Muscle layer of colon (tissue), 2 donors: ENCODE results near the gene INO80E.

Experiments used
- H3K27ac ChIP-seq: one replicate; pipeline ENCODE4 v1.7.0; 2013; ENCODE audit warnings: low read depth, mild to moderate bottlenecking, low read length, moderate library complexity
- H3K27me3 ChIP-seq, 2 donors: one replicate each; pipeline ENCODE4 v1.7.0; 2013; ENCODE audit warnings: low read length in 2 of 2, mild to moderate bottlenecking in 2 of 2; ENCODE audit not compliant: insufficient read depth in 2 of 2, control insufficient read depth in 1 of 2
- H3K36me3 ChIP-seq: one replicate; pipeline ENCODE4 v1.7.0; 2013; ENCODE audit warnings: mild to moderate bottlenecking, low read length; ENCODE audit not compliant: insufficient read depth
- H3K4me1 ChIP-seq: one replicate; pipeline ENCODE4 v1.7.0; 2013; ENCODE audit warnings: mild to moderate bottlenecking, low read length; ENCODE audit not compliant: insufficient read depth
- H3K4me3 ChIP-seq, 2 donors: one replicate each; pipeline ENCODE4 v1.7.0; 2013; ENCODE audit warnings: low read length in 2 of 2, low read depth in 1 of 2, mild to moderate bottlenecking in 1 of 2, moderate library complexity in 1 of 2
- H3K9ac ChIP-seq: one replicate; pipeline ENCODE4 v1.7.0; 2013; ENCODE audit warnings: low read length
- H3K9me3 ChIP-seq: one replicate; pipeline ENCODE4 v1.7.0; 2013; ENCODE audit warnings: mild to moderate bottlenecking, low read length
- donor health status: abdominal sarcoma.
- donor health status: Adenocarcinoma of cecum.

INO80E gene

GRCh38 chr16:29988346-29989075 lies 7.5 kb upstream of the INO80E start:
- Histone ChIP-seq H3K36me3 (peaks cover 80% of the 10 kb centered on the region), H3K9ac (no peak overlapping the region), H3K27me3 (no peaks in the 10 kb centered on the region), H3K4me1 (no peaks in the 10 kb centered on the region), H3K27ac (no peak overlapping the region), H3K4me3 (no peak overlapping the region), H3K9me3 (no peaks in the 10 kb centered on the region)

- Histone ChIP-seq H3K27me3 (no peaks in the 10 kb centered on the region), H3K27ac (no peak overlapping the region), H3K9ac (no peak overlapping the region), H3K36me3 (peaks cover 72% of the 10 kb centered on the region), H3K9me3 (no peaks in the 10 kb centered on the region), H3K4me3 (no peak overlapping the region), H3K4me1 (peaks cover 4% of the 10 kb centered on the region)
Observed at GRCh38 chr16:29989111-29989858, 6.8 kb upstream of the INO80E start.

DNA sequence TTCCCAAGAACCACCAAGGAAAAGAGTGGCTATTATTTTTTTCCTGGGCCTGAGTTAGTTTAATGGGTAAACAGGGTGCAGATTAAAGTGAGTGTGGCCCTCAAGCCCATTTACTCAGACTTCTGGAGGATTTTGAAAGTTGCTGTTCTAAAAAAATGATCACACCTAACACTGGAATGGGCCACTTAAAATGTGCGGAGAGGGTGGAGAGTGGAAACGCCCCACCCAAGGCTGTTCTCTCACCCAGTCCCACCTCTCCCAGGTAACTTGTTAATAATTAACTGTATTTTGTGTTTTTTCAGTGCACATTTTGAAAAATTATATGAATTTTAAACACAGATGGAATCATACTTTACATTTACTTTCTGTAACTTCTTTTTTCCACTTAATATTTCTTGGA lies 6.0 kb upstream of the INO80E start:
- H3K36me3 ChIP-seq = peaks cover 65% of the 10 kb centered on the region

DNA sequence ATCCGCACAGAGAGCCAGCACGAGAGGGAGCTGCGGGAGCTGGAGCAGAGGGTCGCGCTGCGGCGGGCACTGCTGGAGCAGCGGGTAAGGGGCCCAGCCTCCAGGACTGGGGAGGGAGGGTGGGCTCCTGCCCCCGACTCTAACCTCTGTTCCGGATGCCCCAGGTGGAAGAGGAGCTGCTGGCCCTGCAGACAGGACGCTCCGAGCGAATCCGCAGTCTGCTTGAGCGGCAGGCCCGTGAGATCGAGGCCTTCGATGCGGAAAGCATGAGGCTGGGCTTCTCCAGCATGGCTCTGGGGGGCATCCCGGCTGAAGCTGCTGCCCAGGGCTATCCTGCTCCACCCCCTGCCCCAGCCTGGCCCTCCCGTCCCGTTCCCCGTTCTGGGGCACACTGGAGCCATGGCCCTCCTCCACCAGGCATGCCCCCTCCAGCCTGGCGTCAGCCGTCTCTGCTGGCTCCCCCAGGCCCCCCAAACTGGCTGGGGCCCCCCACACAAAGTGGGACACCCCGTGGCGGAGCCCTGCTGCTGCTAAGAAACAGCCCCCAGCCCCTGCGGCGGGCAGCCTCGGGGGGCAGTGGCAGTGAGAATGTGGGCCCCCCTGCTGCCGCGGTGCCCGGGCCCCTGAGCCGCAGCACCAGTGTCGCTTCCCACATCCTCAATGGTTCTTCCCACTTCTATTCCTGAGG lies 5.0 kb upstream of the INO80E start:
- Histone ChIP-seq H3K9me3 (no peaks in the 10 kb centered on the region), H3K9ac (no peak overlapping the region), H3K27ac (no peak overlapping the region), H3K36me3 (peaks cover 55% of the 10 kb centered on the region), H3K4me1 (peaks cover 11% of the 10 kb centered on the region), H3K27me3 (no peaks in the 10 kb centered on the region), H3K4me3 (no peak overlapping the region)

More for the DNA sequence above, 6.0 kb upstream of the INO80E start:
- Histone ChIP-seq H3K4me3 (no peak overlapping the region), H3K9ac (no peak overlapping the region), H3K4me1 (peaks cover 11% of the 10 kb centered on the region), H3K27me3 (no peaks in the 10 kb centered on the region), H3K9me3 (no peaks in the 10 kb centered on the region), H3K27ac (no peak overlapping the region)

- peaks cover 12% of the 10 kb centered on the region for H3K4me1 ChIP-seq
- H3K27me3 ChIP-seq = no peaks in the 10 kb centered on the region
- H3K9ac ChIP-seq = no peak overlapping the region
- no peak overlapping the region for H3K27ac ChIP-seq
- no peaks in the 10 kb centered on the region for H3K9me3 ChIP-seq
- H3K4me3 ChIP-seq = no peak overlapping the region
- peaks cover 50% of the 10 kb centered on the region for H3K36me3 ChIP-seq
Observed at GRCh38 chr16:29991571-29991904, 4.5 kb upstream of the INO80E start.

- Histone ChIP-seq H3K36me3 (peaks cover 46% of the 10 kb centered on the region), H3K27me3 (no peaks in the 10 kb centered on the region), H3K4me1 (peaks cover 19% of the 10 kb centered on the region), H3K9ac (no peak overlapping the region), H3K9me3 (no peaks in the 10 kb centered on the region), H3K4me3 (no peak overlapping the region), H3K27ac (no peak overlapping the region)
Observed at GRCh38 chr16:29992344-29992967, 3.6 kb upstream of the INO80E start.

DNA sequence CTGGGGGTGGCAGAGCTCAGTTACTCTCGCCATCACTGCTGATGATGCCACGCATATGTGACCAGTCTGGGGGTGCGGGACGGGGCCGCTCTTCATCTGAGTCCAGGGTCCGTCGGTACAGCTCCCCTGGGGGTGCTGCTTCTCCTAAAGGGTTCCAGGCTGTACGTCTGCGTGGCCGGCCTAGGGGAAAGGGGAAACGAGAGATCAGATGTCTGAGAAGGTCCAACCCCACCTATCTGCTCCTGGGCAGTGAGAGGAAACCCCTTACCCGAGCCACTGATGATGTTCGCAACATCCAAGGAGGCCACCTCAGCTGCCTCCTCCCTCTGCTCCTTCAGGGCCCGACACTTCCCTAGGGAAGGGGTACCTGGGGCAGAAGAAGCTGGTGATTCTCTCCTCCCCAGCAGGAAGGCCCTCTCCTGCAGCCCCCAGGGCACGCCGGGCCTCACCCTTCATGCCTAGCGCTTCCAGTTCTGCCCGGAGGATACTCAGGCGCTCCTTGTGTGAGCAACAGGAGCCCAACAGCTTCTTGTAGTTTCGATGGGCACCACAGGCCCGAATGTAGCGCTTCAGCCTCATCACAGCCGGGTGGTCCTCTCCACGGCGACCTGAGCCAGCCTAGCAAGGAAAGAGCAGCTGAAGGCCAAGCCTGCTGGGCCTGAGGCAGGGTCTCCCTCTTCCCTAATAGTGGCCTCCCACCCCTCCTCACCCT lies 2.7 kb upstream of the INO80E start:
- no peak overlapping the region for H3K4me3 ChIP-seq
- peaks cover 40% of the 10 kb centered on the region for H3K36me3 ChIP-seq
- H3K27ac ChIP-seq = no peak overlapping the region
- H3K27me3 ChIP-seq = no peaks in the 10 kb centered on the region
- H3K4me1 ChIP-seq = peaks cover 19% of the 10 kb centered on the region
- no peaks in the 10 kb centered on the region for H3K9me3 ChIP-seq
- no peak overlapping the region for H3K9ac ChIP-seq

- Histone ChIP-seq H3K27ac (peak overlapping the region; percentile 21), H3K4me1 (peaks cover 19% of the 10 kb centered on the region), H3K9me3 (no peaks in the 10 kb centered on the region), H3K36me3 (peaks cover 35% of the 10 kb centered on the region), H3K27me3 (no peaks in the 10 kb centered on the region), H3K9ac (no peak overlapping the region), H3K4me3 (peak overlapping the region in 1 of 2 donors; percentile 94)
Observed at GRCh38 chr16:29993903-29994599, 2.0 kb upstream of the INO80E start.

DNA sequence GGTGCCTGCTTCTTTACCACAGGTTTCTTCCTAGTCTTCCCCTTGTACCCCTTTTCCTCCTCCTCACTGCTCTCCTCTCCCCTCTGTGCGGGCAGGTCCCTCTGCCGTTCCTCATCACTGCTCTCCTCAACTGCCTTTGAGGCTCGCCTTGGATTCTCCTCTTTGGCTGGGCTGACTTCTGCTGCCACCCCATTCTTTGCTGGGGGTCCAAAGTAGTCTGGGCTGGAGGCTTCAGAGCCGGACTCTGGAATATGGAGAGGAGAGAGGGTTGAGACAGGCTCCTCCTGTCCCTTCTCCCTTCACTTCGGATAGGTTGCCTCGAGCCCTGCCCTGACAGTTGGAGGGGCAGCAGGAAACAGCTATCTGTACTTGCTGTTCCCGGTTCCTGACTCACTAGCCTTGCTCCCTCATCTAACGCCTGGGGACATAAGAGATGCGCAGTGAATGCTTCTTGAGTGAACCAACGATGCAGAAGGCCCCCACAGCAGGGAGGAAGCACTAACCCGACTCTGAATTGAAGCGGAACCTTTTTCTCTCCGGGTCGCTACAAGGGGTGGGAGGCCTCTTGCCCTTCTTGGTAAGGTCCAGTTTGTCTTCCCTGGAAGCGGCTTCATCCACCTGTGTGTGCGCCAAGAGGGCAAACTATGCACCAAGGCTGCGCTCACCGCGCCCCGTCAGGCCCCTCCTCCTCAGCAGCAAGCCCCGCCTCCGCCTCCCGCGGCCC lies 1.3 kb upstream of the INO80E start:
- peaks cover 33% of the 10 kb centered on the region for H3K36me3 ChIP-seq

GRCh38 chr16:29995324-29995910 lies 624 bp upstream of the INO80E start, which contains the start of gene HIRIP3:
Gene HIRIP3 (minus strand): TSS chr16:29995617. CDS start chr16:29995605, 12 bp downstream.
- H3K9me3 ChIP-seq = no peaks in the 10 kb centered on the region
- no peaks in the 10 kb centered on the region for H3K27me3 ChIP-seq
- peak within 1 kb of the TSS; percentile 86 for H3K9ac ChIP-seq
- H3K27ac ChIP-seq = peak within 1 kb of the TSS; percentile 94
- H3K4me3 ChIP-seq = peak within 1 kb of the TSS; percentile 94 to 97
- peaks cover 32% of the 10 kb centered on the region for H3K36me3 ChIP-seq
- H3K4me1 ChIP-seq = peaks cover 19% of the 10 kb centered on the region

More for the DNA sequence above, 1.3 kb upstream of the INO80E start:
- Histone ChIP-seq H3K4me1 (peaks cover 19% of the 10 kb centered on the region), H3K27me3 (no peaks in the 10 kb centered on the region), H3K4me3 (peak overlapping the region; percentile 94 to 97), H3K27ac (peak overlapping the region; percentile 94), H3K9ac (peak overlapping the region; percentile 86), H3K9me3 (no peaks in the 10 kb centered on the region)
